Measurements from ENCODE around the gene IP6K3.

Gene IP6K3

GRCh38 chr6:33789550-33789895, 42.8 kb upstream of the IP6K3 start:
- Histone ChIP-seq H3K4me3 (replicated peaks; ENCODE audit: insufficient read depth, low read length) (no peak overlapping the region), H3K27ac (replicated peaks) (no peak overlapping the region), H3K27me3 (ENCODE audit: insufficient read depth, poor library complexity, severe bottlenecking) (peaks cover 3% of the 10 kb centered on the region)
- TF ChIP-seq GABPA (IDR thresholded peaks at IDR 0.05; ENCODE audit: low read depth), result no peak
- TF ChIP-seq SPI1 (IDR thresholded peaks at IDR 0.05; ENCODE audit: borderline replicate concordance, low read depth), result no peak
- no peak for TF ChIP-seq POLR2AphosphoS5 (IDR thresholded peaks at IDR 0.05; ENCODE audit: low read depth)
- TF ChIP-seq REST (IDR thresholded peaks at IDR 0.05; ENCODE audit: insufficient replicate concordance, low read depth), result no peak
- no peak for TF ChIP-seq CTCF (IDR thresholded peaks at IDR 0.05; ENCODE audit: insufficient read depth, low read length)
- no peak for DNase-seq (ENCODE audit: low read depth in 1 of 2, low spot score in 1 of 2)

GRCh38 chr6:33788694-33789549, 42.2 kb upstream of the IP6K3 start, which contains the start of gene LEMD2:
Gene LEMD2, minus strand, starts transcription at chr6:33789130. Its CDS starts 14 bp downstream, at chr6:33789116.
- peak within 1 kb of the TSS; percentile 62 for H3K4me3 ChIP-seq (replicated peaks; ENCODE audit: insufficient read depth, low read length)
- TF ChIP-seq GABPA (IDR thresholded peaks at IDR 0.05; ENCODE audit: low read depth) (no peak), POLR2AphosphoS5 (IDR thresholded peaks at IDR 0.05; ENCODE audit: low read depth) (peak; percentile 100), REST (IDR thresholded peaks at IDR 0.05; ENCODE audit: insufficient replicate concordance, low read depth) (peak; percentile 18), CTCF (IDR thresholded peaks at IDR 0.05; ENCODE audit: insufficient read depth, low read length) (no peak)
- DNase-seq (ENCODE audit: low read depth in 1 of 2, low spot score in 1 of 2), result peak; percentile 82 to 92
- H3K27me3 ChIP-seq (ENCODE audit: insufficient read depth, poor library complexity, severe bottlenecking), result peaks cover 3% of the 10 kb centered on the region
- peak within 1 kb of the TSS; percentile 86 for H3K27ac ChIP-seq (replicated peaks)

- Histone ChIP-seq H3K4me3 (replicated peaks; ENCODE audit: insufficient read depth, low read length) (peak overlapping the region; percentile 62), H3K27ac (replicated peaks) (peak overlapping the region; percentile 86), H3K27me3 (ENCODE audit: insufficient read depth, poor library complexity, severe bottlenecking) (peaks cover 3% of the 10 kb centered on the region)
- no peak for TF ChIP-seq REST (IDR thresholded peaks at IDR 0.05; ENCODE audit: insufficient replicate concordance, low read depth)
- peak; percentile 76; the same call in 1 of the 2 replicates for TF ChIP-seq SPI1 (IDR thresholded peaks at IDR 0.05; ENCODE audit: borderline replicate concordance, low read depth)
- TF ChIP-seq POLR2AphosphoS5 (IDR thresholded peaks at IDR 0.05; ENCODE audit: low read depth), result no peak; the same call in 1 of the 2 replicates
- peak; percentile 61 for TF ChIP-seq GABPA (IDR thresholded peaks at IDR 0.05; ENCODE audit: low read depth)
- TF ChIP-seq CTCF (IDR thresholded peaks at IDR 0.05; ENCODE audit: insufficient read depth, low read length), result no peak
- DNase-seq (ENCODE audit: low read depth in 1 of 2, low spot score in 1 of 2), result peak; percentile 63 to 92
Measured at GRCh38 chr6:33787954-33788693, 41.4 kb upstream of the IP6K3 start.

Data from HL-60 (cell line).